K562 (cell line): ENCODE data around the gene PSME1. TPM values are rescaled to one million over a fixed set of nuclear protein-coding genes. Genes with fewer than 3 reads are reported as not detected.

ENCODE experiments used
- ATAC-seq: fragments of 200-7000 bp; cut with Tn5 transposase; 3 replicates; pipeline ENCODE4 v1.9.1; 2020; ENCODE audit warnings: moderate library complexity
- BruUV-seq: library from RNA; stranded (reverse); fragments of 400-500 nt; replicated peaks from 2 replicates; lab custom pipeline; 2021; lab: Mats Ljungman, UMichigan
- CTCF ChIA-PET: fragments of 300-600 bp; formaldehyde crosslinking; extraction: SDS; loops from one replicate; lab custom pipeline; 2021; ENCODE audit warnings: low intra/inter-chr PET ratio; lab: Yijun Ruan, JAX
- POLR2A ChIA-PET: fragments of 300-600, 350-650 bp; sonication (Branson Sonifier 250); formaldehyde crosslinking; extraction: SDS; loops from one replicate; lab custom pipeline; 2021; ENCODE audit warnings: antibody characterized with exemption, inconsistent platforms; lab: Yijun Ruan, JAX
- DNase-seq, 4 experiments: peaks; one replicate each; pipeline versions ENCODE4 v3.0.0 to v3.0.0-alpha.2; 2011 to 2018; ENCODE audit warnings: low spot score in 3 of 4, mixed read lengths in 3 of 4; ENCODE audit errors: extremely low read depth in 1 of 4
- FAIRE-seq: peaks from 2 replicates; lab custom pipeline; 2011; peaks lifted over from hg19 to GRCh38; lab: Jason Lieb, UNC
- H2AFZ ChIP-seq: 2 replicates; pipeline ENCODE4 v1.6.0; 2011; ENCODE audit warnings: low read depth, low read length, control low read depth, inconsistent platforms
- H3K27ac ChIP-seq: fragments of 200-600 bp; 3 replicates; pipeline ENCODE4 v1.8.0; 2011; ENCODE audit warnings: low read depth, mild to moderate bottlenecking, control low read depth, inconsistent platforms, low read length, moderate library complexity, mixed read lengths; ENCODE audit errors: extremely low read depth
- H3K27me3 ChIP-seq, 2 experiments: fragments of 300-600 bp in 1 of 2; 2 replicates in 1 of 2; 3 replicates in 1 of 2; pipeline versions ENCODE4 v1.6.0 to v1.8.0; 2011; ENCODE audit warnings: inconsistent platforms in 2 of 2, low read length in 2 of 2, mild to moderate bottlenecking in 1 of 2, mixed read lengths in 1 of 2, moderate library complexity in 1 of 2; ENCODE audit not compliant: control insufficient read depth in 2 of 2, insufficient read depth in 2 of 2
- H3K36me3 ChIP-seq: fragments of 300-600 bp; 3 replicates; pipeline ENCODE4 v1.8.0; 2011; ENCODE audit warnings: mild to moderate bottlenecking, low read length, inconsistent platforms; ENCODE audit not compliant: control insufficient read depth, insufficient read depth
- H3K4me1 ChIP-seq, 2 experiments: fragments of 200-600 bp in 1 of 2; replicated peaks in 1 of 2; 2 replicates in 1 of 2; 3 replicates in 1 of 2; pipeline versions ENCODE4 v1.5.1 to v1.8.0; 2011; ENCODE audit warnings: inconsistent platforms in 2 of 2, low read length in 2 of 2, mild to moderate bottlenecking in 1 of 2, mixed read lengths in 1 of 2, moderate library complexity in 1 of 2; ENCODE audit not compliant: control insufficient read depth in 2 of 2, insufficient read depth in 2 of 2
- H3K4me2 ChIP-seq: 2 replicates; pipeline ENCODE4 v1.6.1; 2011; ENCODE audit warnings: low read length, control low read depth, inconsistent platforms, mixed read lengths; ENCODE audit not compliant: insufficient read depth
- H3K4me3 ChIP-seq: fragments of 200-600 bp; sonication (generic), shearing (Covaris generic); 2 replicates; pipeline ENCODE4 v1.5.1; 2016; ENCODE audit warnings: control low read depth, inconsistent platforms
- H3K79me2 ChIP-seq: fragments of 200-600 bp; 3 replicates; pipeline ENCODE4 v1.8.0; 2011; ENCODE audit warnings: low read length, inconsistent platforms; ENCODE audit not compliant: control insufficient read depth, insufficient read depth
- H3K9ac ChIP-seq, 2 experiments: 2 replicates each; pipeline versions ENCODE4 v1.6.0 to v1.6.1; 2011; ENCODE audit warnings: low read depth in 2 of 2, low read length in 2 of 2, control low read depth in 1 of 2, inconsistent platforms in 1 of 2, mild to moderate bottlenecking in 1 of 2, mixed read lengths in 1 of 2; ENCODE audit not compliant: insufficient read depth in 1 of 2
- H3K9me1 ChIP-seq: one replicate; pipeline ENCODE4 v1.6.0; 2011; ENCODE audit warnings: inconsistent platforms, mild to moderate bottlenecking, low read length, moderate library complexity; ENCODE audit not compliant: control insufficient read depth, insufficient read depth
- H3K9me3 ChIP-seq: replicated peaks from 2 replicates; pipeline ENCODE4 v1.5.1; 2011; ENCODE audit warnings: low read depth, low read length, inconsistent platforms; ENCODE audit not compliant: control insufficient read depth, insufficient read depth
- H4K20me1 ChIP-seq: replicated peaks from 2 replicates; pipeline ENCODE4 v1.6.1; 2011; ENCODE audit warnings: low read length, inconsistent platforms, mixed read lengths; ENCODE audit not compliant: control insufficient read depth, insufficient read depth
- E2F6 ChIP-seq, 2 experiments: IDR thresholded peaks; 2 replicates each; pipeline ENCODE4 v1.6.1; 2011; ENCODE audit warnings: borderline replicate concordance in 1 of 2, control low read depth in 1 of 2, low read depth in 1 of 2, low read length in 1 of 2, mild to moderate bottlenecking in 1 of 2, mixed read lengths in 1 of 2, moderate library complexity in 1 of 2; ENCODE audit not compliant: insufficient read depth in 1 of 2, insufficient read length in 1 of 2, poor library complexity in 1 of 2, severe bottlenecking in 1 of 2; ENCODE audit errors: extremely low read depth in 1 of 2
- ETS1 ChIP-seq: conservative IDR thresholded peaks from 2 replicates; pipeline ENCODE4 v1.6.1; 2011; ENCODE audit warnings: low read depth, mild to moderate bottlenecking, low read length; ENCODE audit not compliant: control insufficient read depth
- EZH2 ChIP-seq: IDR thresholded peaks from 2 replicates; pipeline ENCODE4 v1.6.1; 2012; ENCODE audit warnings: low read depth, mild to moderate bottlenecking, inconsistent platforms, low read length, borderline replicate concordance
- HNRNPUL1 ChIP-seq: fragments of 200-400 bp; formaldehyde crosslinking; IDR thresholded peaks from 2 replicates; pipeline ENCODE4 v1.6.1; 2017; ENCODE audit warnings: low read length
- IFI16 ChIP-seq: fragments of 250-450 bp; sonication (Bioruptor Pico); IDR thresholded peaks from 2 replicates; pipeline ENCODE4 v2.1.2; 2022; ENCODE audit warnings: mild to moderate bottlenecking, inconsistent platforms
- JUNB ChIP-seq: fragments of 450-650 bp; formaldehyde crosslinking; conservative IDR thresholded peaks from 2 replicates; pipeline ENCODE4 v1.4.0; 2020; ENCODE audit warnings: mild to moderate bottlenecking
- MAZ ChIP-seq, 2 experiments: fragments of 450-650 bp in 1 of 2; sonication (generic) in 1 of 2; formaldehyde crosslinking; IDR thresholded peaks in 1 of 2; conservative IDR thresholded peaks in 1 of 2; 2 replicates each; pipeline versions ENCODE4 v1.4.0 to v1.5.0; 2020; ENCODE audit warnings: mild to moderate bottlenecking in 1 of 2, missing genetic modification reagents in 1 of 2
- MBD2 ChIP-seq: sonication (generic); IDR thresholded peaks from 2 replicates; pipeline ENCODE4 v1.6.1; 2016; ENCODE audit warnings: low read depth, borderline replicate concordance
- RFX7 ChIP-seq: fragments of 250-450 bp; sonication (Bioruptor Pico); IDR thresholded peaks from 2 replicates; pipeline ENCODE4 v1.5.1; 2021; ENCODE audit warnings: mild to moderate bottlenecking
- SMARCA4 ChIP-seq: fragments of 450-650 bp; IDR thresholded peaks from 2 replicates; pipeline ENCODE4 v1.6.1; 2016
- THRB ChIP-seq: fragments of 450-650 bp; formaldehyde crosslinking; conservative IDR thresholded peaks from 2 replicates; pipeline ENCODE4 v1.4.0; 2022; ENCODE audit warnings: mild to moderate bottlenecking, missing genetic modification characterization
- TRIM28 ChIP-seq: fragments of 450-650 bp; IDR thresholded peaks from 2 replicates; pipeline ENCODE4 v1.6.1; 2017
- USF2 ChIP-seq: sonication (generic); formaldehyde crosslinking; IDR thresholded peaks from 2 replicates; pipeline ENCODE4 v1.5.0; 2020; ENCODE audit warnings: missing genetic modification reagents
- ZFP1 ChIP-seq: fragments of 450-650 bp; formaldehyde crosslinking; IDR thresholded peaks from 2 replicates; pipeline ENCODE4 v1.4.0; 2020; ENCODE audit warnings: mild to moderate bottlenecking, mixed read lengths
- ZNF395 ChIP-seq: fragments of 200-800 bp; sonication (Bioruptor generic); IDR thresholded peaks from 2 replicates; pipeline ENCODE4 v1.6.1; 2017; ENCODE audit warnings: missing genetic modification characterization, missing compliant biosample characterization
- ZNF717 ChIP-seq: fragments of 250-450 bp; sonication (Bioruptor Pico); IDR thresholded peaks from 2 replicates; pipeline ENCODE4 v1.5.0; 2021
- ZNF76 ChIP-seq: fragments of 250-450 bp; sonication (Bioruptor Pico); IDR thresholded peaks from 2 replicates; pipeline ENCODE4 v1.4.0; 2020; ENCODE audit warnings: mild to moderate bottlenecking, moderate library complexity, borderline replicate concordance
- WGBS: fragments of 100-300 bp; shearing (Covaris generic); methylation state at CpG from one replicate; pipeline ENCODE4 v1.1.6; 2016; ENCODE audit warnings: low coverage, mixed read lengths; ENCODE audit not compliant: insufficient coverage; ENCODE audit errors: missing lambda C conversion rate; 5-methylcytosine and 5-hydroxymethylcytosine counted together
- in situ Hi-C: fragments of 300-500 bp; cut with MboI; formaldehyde crosslinking; loops from 4 replicates; pipeline ENCODE4 v1.15.0; 2018; ENCODE audit warnings: inconsistent platforms, mixed read lengths
- intact Hi-C: fragments of 100-400 bp; cut with micrococcal nuclease; formaldehyde crosslinking; loops from 2 replicates; pipeline ENCODE4 v1.14.2; 2022
- polyA plus RNA-seq, 8 experiments: library from polyadenylated mRNA; depleted of rRNA in 4 of 8; stranded (reverse) in 5 of 8; unstranded in 3 of 8; fragments of >200 nt; fragmentation: Nextera tagmentation in 2 of 8; fragmentation: Illumina TruSeq in 1 of 8; extraction: Ambion mirVana in 2 of 8; extraction: Trizol in 1 of 8; gene quantifications; 2 replicates each; pipeline versions ENCODE4 v1.2.1 to v1.2.3, GENCODE V29; 2011 to 2014; ENCODE audit warnings: inconsistent platforms in 1 of 8, missing spikeins in 1 of 8
- total RNA-seq, 7 experiments: library from RNA; depleted of rRNA in 6 of 7; stranded (reverse); fragments of >200 nt in 6 of 7; fragmentation: Illumina TruSeq in 2 of 7; extraction: Trizol in 2 of 7; gene quantifications; 2 replicates each; pipeline versions ENCODE4 v1.2.1 to v1.2.3, GENCODE V29; 2011 to 2021; ENCODE audit warnings: low replicate concordance in 1 of 7

PSME1 gene
- total and polyA plus RNA-seq, 9 of the 15 experiments (the other 6 are each of a cell fraction or from before 2014, with no cell fraction given) = 20.3 to 180 (median 67.5) TPM

GRCh38 chr14:24122898-24123297 lies 13.1 kb upstream of the PSME1 start:
- Histone ChIP-seq H3K9ac (peak overlapping the region in 1 of 2 experiments; percentile 76; a peak in 2 of 4 replicates), H3K4me3 (no peak overlapping the region), H3K27ac (no peak overlapping the region; the same call in 2 of the 3 replicates), H2AFZ (no peak overlapping the region), H3K9me3 (no peaks in the 10 kb centered on the region), H3K4me1 (peaks cover 6 to 12% of the 10 kb centered on the region in 2 experiments; a peak in 4 of 5 replicates), H3K27me3 (no peaks in the 10 kb centered on the region), H3K79me2 (no peaks in the 10 kb centered on the region), H3K36me3 (peaks cover 46% of the 10 kb centered on the region; the same call in 2 of the 3 replicates), H3K9me1 (no peaks in the 10 kb centered on the region), H3K4me2 (no peak overlapping the region), H4K20me1 (no peaks in the 10 kb centered on the region)
- ATAC-seq (no peak; the same call in 2 of the 3 replicates), DNase-seq (no peak), FAIRE-seq (no peak)
- 88% methylated on average over 6 of the region's 8 CpGs for WGBS
- ChIA-PET POLR2A (interaction anchor here (1.5 kb wide), 1 partner anchor 18 kb away, joined by 3 read pairs; the partner anchor contains the start of gene EMC9), CTCF (no interaction called here)
- in situ Hi-C loops = no loop called here
- intact Hi-C loops = no loop called here
- BruUV-seq = no TSS peak
- TF ChIP-seq HNRNPUL1 = no peak
- TF ChIP-seq ZNF76 (CRISPR knock-in tag) = no peak
- TF ChIP-seq TRIM28 = no peak
- TF ChIP-seq IFI16 (CRISPR knock-in tag) = no peak
- no peak for TF ChIP-seq ZNF395
- TF ChIP-seq USF2 (CRISPR knock-in tag) = no peak
- no peak for TF ChIP-seq SMARCA4
- no peak for TF ChIP-seq THRB
- no peak for TF ChIP-seq RFX7 (CRISPR knock-in tag)
- TF ChIP-seq ZFP1 = no peak
- no peak for TF ChIP-seq EZH2
- no peak for TF ChIP-seq MBD2
- no peak for TF ChIP-seq JUNB (CRISPR knock-in tag)
- TF ChIP-seq ETS1 = no peak
- no peak for TF ChIP-seq ZNF717 (CRISPR knock-in tag)
- TF ChIP-seq E2F6 (IDR thresholded peaks at IDR 0.05; ENCODE audit: borderline replicate concordance in 1 of 2, extremely low read depth in 1 of 2, insufficient read depth in 1 of 2, insufficient read length in 1 of 2, low read depth in 1 of 2, low read length in 1 of 2, poor library complexity in 1 of 2, severe bottlenecking in 1 of 2) = no peak
- TF ChIP-seq MAZ (CRISPR knock-in tag; conservative IDR thresholded peaks at IDR 0.05 in 1 of 2, IDR thresholded peaks at IDR 0.05 in 1 of 2) = no peak
